GM12873 (cell line): ENCODE measurements around the gene PCSK5.

Source experiments
- TF ChIP-seq, protein P1 (sequence below): IDR thresholded peaks from 2 replicates; pipeline ENCODE4 v1.5.1; 2012; ENCODE audit warnings: low read depth, mild to moderate bottlenecking, moderate library complexity, low read length, control low read depth; ENCODE audit not compliant: insufficient read depth; ENCODE audit errors: missing control alignments

PCSK5 gene

DNA sequence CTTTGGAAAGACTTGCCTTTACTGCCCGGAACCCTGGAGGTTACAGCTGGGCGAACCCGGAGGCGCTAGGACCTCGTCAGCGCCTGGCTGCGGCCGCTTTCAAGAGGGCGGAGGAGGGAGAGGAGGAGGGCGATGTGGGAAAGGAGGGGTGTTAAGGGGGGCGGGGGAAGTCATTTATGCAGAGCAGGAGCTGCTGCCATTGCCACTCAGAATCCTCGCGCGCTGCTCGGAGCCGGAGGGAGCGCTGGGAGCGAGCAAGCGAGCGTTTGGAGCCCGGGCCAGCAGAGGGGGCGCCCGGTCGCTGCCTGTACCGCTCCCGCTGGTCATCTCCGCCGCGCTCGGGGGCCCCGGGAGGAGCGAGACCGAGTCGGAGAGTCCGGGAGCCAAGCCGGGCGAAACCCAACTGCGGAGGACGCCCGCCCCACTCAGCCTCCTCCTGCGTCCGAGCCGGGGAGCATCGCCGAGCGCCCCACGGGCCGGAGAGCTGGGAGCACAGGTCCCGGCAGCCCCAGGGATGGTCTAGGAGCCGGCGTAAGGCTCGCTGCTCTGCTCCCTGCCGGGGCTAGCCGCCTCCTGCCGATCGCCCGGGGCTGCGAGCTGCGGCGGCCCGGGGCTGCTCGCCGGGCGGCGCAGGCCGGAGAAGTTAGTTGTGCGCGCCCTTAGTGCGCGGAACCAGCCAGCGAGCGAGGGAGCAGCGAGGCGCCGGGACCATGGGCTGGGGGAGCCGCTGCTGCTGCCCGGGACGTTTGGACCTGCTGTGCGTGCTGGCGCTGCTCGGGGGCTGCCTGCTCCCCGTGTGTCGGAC is at the start of gene PCSK5:
Gene PCSK5, plus strand, starts transcription at position 202 of the 805 bp plus-strand sequence. Its CDS starts 509 bp downstream, at position 711.
- TF ChIP-seq, protein P1, sequence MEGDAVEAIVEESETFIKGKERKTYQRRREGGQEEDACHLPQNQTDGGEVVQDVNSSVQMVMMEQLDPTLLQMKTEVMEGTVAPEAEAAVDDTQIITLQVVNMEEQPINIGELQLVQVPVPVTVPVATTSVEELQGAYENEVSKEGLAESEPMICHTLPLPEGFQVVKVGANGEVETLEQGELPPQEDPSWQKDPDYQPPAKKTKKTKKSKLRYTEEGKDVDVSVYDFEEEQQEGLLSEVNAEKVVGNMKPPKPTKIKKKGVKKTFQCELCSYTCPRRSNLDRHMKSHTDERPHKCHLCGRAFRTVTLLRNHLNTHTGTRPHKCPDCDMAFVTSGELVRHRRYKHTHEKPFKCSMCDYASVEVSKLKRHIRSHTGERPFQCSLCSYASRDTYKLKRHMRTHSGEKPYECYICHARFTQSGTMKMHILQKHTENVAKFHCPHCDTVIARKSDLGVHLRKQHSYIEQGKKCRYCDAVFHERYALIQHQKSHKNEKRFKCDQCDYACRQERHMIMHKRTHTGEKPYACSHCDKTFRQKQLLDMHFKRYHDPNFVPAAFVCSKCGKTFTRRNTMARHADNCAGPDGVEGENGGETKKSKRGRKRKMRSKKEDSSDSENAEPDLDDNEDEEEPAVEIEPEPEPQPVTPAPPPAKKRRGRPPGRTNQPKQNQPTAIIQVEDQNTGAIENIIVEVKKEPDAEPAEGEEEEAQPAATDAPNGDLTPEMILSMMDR = no peak

DNA sequence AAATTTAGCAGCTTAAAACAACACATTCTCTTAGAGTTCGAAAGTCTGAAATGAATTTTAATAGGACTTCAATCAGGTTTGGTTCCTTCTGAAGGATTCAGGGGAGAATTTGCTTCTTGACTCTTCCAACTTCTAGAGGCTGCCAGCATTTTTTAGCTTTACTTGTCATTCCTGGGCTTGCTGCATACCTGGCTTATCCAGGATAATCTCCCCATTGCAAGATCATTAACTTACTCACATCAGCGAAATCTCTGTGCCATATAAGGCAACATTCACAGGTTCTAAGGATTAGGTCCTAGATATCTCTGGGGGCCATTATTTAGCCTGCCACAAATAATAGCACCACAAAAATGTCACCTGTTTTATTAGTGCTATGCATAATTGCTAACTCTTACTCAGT is 46.2 kb upstream of the PCSK5 start:
- TF ChIP-seq, protein P1 = no peak

DNA sequence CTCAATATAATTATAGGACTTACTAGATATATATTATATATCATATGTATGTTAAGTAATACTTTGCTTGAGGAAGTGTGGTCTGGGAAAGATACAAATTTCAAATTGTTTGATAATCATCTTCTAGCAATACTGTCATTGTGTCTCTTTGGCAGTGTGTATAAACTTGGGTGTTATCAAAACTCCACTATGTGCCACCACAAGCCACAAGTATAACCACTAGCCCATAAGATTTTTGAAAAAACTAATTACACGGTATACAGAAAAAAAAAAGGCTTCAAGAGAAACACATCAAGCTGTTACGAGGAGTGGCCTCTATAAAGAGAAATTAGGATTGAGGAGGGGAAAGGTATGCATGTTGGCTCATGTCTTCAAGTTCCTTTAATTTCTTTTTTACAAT is 44.7 kb upstream of the PCSK5 start:
- TF ChIP-seq, protein P1 = no peak

DNA sequence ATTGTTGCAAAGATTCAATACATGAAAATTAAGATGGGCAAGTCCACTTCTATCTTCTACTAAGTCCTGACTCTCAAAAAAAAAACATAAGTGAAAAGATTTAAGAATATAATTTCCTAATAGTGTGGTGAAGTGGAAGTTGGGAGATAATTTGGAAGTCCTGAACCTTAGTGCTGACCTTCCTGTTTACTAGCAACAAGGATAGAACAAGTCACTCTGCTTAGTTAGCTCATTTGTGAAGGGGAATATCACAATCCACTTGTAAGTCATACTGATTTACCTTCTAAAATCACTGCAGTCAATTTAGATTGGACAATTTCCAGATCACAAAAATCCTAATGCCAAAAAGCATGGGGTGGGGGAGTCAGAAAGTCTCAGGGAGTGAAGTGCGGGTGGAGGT is 43.4 kb upstream of the PCSK5 start:
- TF ChIP-seq, protein P1 = no peak

DNA sequence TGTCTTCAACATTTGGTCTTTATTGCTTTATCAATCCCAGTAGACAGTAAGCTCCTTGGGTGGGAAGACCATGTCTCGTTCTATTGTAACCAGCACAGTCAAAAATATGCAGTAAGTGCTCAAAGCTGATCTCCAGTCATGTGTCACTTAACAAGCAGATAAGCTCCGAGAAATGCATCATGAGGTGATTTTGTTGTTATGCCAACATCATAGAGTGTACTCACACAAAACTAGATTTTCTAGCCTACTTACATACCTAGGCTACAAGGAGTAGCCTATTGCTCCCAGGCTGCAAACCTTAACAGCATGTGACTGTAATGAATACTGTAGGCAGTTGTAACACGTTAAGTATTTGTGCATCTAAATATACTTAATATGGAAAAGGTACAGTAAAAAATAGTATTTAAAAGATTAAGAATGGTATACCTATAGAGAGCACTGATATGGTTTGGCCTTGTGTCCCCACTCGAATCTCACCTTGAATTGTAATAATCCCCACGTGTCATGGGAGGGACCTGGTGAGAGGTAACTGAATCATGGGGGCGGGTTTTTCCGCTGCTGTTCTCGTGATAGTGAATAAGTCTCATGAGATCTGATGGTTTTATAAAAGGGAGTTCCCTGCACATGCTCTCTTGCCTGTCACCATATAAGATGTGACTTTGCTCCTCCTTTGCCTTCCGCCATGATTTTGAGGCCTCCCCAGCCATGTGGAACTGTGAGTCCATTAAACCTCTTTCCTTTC is 39.8 kb upstream of the PCSK5 start:
- TF ChIP-seq, protein P1 = no peak

DNA sequence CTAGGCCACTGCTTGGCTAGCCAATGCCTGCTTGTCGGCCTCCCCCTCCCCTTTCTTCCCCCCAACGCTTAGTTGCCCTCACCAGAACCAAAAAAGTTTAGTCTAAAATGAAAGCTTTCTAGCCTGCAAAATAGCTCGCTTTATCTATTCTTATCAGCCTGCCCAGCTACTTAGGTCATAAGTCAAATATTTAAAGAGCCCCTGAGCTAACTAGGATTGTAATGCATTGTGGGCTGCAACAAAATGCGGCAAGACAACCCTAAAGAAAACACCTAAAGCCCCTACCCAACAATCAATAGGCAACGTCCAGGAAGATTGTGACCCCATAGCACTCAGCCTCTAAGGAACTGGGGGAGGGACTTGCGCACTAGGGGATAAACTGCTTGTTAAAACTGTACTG is 38.6 kb upstream of the PCSK5 start:
- TF ChIP-seq, protein P1 = no peak

DNA sequence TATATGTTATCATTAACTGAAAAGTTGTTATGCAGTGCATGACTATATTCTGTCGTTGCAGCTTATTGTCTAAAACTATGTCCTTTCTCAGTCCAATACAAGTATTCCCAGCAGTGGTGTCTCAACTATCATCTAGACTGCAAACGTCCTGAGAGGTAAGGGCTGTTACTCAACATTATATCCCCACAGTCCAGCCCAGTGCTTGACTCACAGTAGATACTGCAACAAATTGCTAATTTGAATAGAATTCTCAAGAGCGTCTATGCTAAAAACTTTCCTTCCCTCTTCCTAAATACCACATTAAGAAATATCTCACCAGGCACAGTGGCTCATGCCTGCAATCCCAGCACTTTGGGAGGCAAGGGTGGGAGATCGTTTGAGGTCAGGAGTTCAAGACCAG is 37.7 kb upstream of the PCSK5 start:
- TF ChIP-seq, protein P1 = no peak
